Measurements from ENCODE around the gene DUSP22.

Gene DUSP22

GRCh38 chr6:306641-307061 is 14.4 kb downstream of the DUSP22 start:
- Histone ChIP-seq H3K4me3 (ENCODE audit: low read length) (no peak overlapping the region), H4K20me1 (ENCODE audit: insufficient read depth, low read length) (peaks cover 90% of the 10 kb centered on the region), H3K9ac (ENCODE audit: low read length) (no peak overlapping the region), H3K79me2 (ENCODE audit: low read length) (peaks cover 84% of the 10 kb centered on the region), H3K9me3 (ENCODE audit: insufficient read depth, low read length) (no peaks in the 10 kb centered on the region), H3K36me3 (replicated peaks; ENCODE audit: low read depth, low read length) (peaks cover 68% of the 10 kb centered on the region), H3K4me1 (ENCODE audit: low read length) (peaks cover 43% of the 10 kb centered on the region), H3K4me2 (ENCODE audit: low read length) (peak overlapping the region; percentile 69), H2AFZ (ENCODE audit: low read depth, low read length) (no peak overlapping the region), H3K27me3 (ENCODE audit: low read depth, low read length) (no peaks in the 10 kb centered on the region), H3K27ac (ENCODE audit: low read length) (no peak overlapping the region)
- no peak for TF ChIP-seq EZH2phosphoT487 (IDR thresholded peaks at IDR 0.05; ENCODE audit: low read depth)
- TF ChIP-seq, protein P1, sequence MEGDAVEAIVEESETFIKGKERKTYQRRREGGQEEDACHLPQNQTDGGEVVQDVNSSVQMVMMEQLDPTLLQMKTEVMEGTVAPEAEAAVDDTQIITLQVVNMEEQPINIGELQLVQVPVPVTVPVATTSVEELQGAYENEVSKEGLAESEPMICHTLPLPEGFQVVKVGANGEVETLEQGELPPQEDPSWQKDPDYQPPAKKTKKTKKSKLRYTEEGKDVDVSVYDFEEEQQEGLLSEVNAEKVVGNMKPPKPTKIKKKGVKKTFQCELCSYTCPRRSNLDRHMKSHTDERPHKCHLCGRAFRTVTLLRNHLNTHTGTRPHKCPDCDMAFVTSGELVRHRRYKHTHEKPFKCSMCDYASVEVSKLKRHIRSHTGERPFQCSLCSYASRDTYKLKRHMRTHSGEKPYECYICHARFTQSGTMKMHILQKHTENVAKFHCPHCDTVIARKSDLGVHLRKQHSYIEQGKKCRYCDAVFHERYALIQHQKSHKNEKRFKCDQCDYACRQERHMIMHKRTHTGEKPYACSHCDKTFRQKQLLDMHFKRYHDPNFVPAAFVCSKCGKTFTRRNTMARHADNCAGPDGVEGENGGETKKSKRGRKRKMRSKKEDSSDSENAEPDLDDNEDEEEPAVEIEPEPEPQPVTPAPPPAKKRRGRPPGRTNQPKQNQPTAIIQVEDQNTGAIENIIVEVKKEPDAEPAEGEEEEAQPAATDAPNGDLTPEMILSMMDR (IDR thresholded peaks at IDR 0.05; ENCODE audit: low read depth, low read length): no peak

- Histone ChIP-seq H3K27ac (ENCODE audit: low read length) (no peak overlapping the region), H3K4me2 (ENCODE audit: low read length) (no peak overlapping the region)
Measured at GRCh38 chr6:307065-307814, 15.0 kb downstream of the DUSP22 start.

DNA sequence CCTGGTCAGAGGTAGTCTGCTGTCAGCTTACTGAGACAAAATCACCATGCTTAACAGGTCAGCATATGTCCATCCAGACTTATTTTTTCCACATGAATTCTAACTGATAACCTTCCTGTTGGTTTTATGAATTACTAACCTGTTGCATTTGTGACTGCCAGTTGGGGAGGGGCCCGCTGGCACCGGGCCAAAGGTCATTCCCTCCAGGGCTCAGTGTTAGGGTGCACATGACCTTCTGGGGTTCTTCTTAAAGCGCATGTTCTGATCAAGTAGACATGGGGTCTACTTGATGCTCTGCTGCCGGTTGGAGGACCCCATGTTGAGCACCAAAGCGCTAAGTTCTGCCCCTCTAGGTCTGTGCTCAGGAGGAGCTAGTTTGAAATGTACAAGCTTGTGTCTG is 15.6 kb downstream of the DUSP22 start:
- peaks cover 83% of the 10 kb centered on the region for H3K79me2 ChIP-seq (ENCODE audit: low read length)
- TF ChIP-seq, protein P1 (IDR thresholded peaks at IDR 0.05; ENCODE audit: low read depth, low read length): no peak
- TF ChIP-seq EZH2phosphoT487 (IDR thresholded peaks at IDR 0.05; ENCODE audit: low read depth): no peak
- H4K20me1 ChIP-seq (ENCODE audit: insufficient read depth, low read length): peaks cover 89% of the 10 kb centered on the region
- H3K27ac ChIP-seq (ENCODE audit: low read length): no peak overlapping the region
- H3K27me3 ChIP-seq (ENCODE audit: low read depth, low read length): no peaks in the 10 kb centered on the region
- H3K9ac ChIP-seq (ENCODE audit: low read length): no peak overlapping the region
- H3K9me3 ChIP-seq (ENCODE audit: insufficient read depth, low read length): no peaks in the 10 kb centered on the region
- peaks cover 55% of the 10 kb centered on the region for H3K4me1 ChIP-seq (ENCODE audit: low read length)
- H3K4me3 ChIP-seq (ENCODE audit: low read length): no peak overlapping the region
- peaks cover 73% of the 10 kb centered on the region for H3K36me3 ChIP-seq (replicated peaks; ENCODE audit: low read depth, low read length)
- H3K4me2 ChIP-seq (ENCODE audit: low read length): no peak overlapping the region
- no peak overlapping the region for H2AFZ ChIP-seq (ENCODE audit: low read depth, low read length)

More at GRCh38 chr6:307065-307814, 15.0 kb downstream of the DUSP22 start:
- Histone ChIP-seq H3K4me3 (ENCODE audit: low read length) (no peak overlapping the region), H3K4me1 (ENCODE audit: low read length) (peaks cover 49% of the 10 kb centered on the region), H3K36me3 (replicated peaks; ENCODE audit: low read depth, low read length) (peaks cover 74% of the 10 kb centered on the region), H2AFZ (ENCODE audit: low read depth, low read length) (no peak overlapping the region), H3K9me3 (ENCODE audit: insufficient read depth, low read length) (no peaks in the 10 kb centered on the region), H4K20me1 (ENCODE audit: insufficient read depth, low read length) (peaks cover 91% of the 10 kb centered on the region), H3K27me3 (ENCODE audit: low read depth, low read length) (no peaks in the 10 kb centered on the region), H3K9ac (ENCODE audit: low read length) (no peak overlapping the region), H3K79me2 (ENCODE audit: low read length) (peaks cover 86% of the 10 kb centered on the region)
- TF ChIP-seq EZH2phosphoT487 (IDR thresholded peaks at IDR 0.05; ENCODE audit: low read depth): no peak
- TF ChIP-seq, protein P1 (IDR thresholded peaks at IDR 0.05; ENCODE audit: low read depth, low read length): no peak

GRCh38 chr6:308307-308706 is 16.0 kb downstream of the DUSP22 start:
- no peak for TF ChIP-seq EZH2phosphoT487 (IDR thresholded peaks at IDR 0.05; ENCODE audit: low read depth)
- TF ChIP-seq, protein P1 (IDR thresholded peaks at IDR 0.05; ENCODE audit: low read depth, low read length): no peak
- H3K79me2 ChIP-seq (ENCODE audit: low read length): peaks cover 82% of the 10 kb centered on the region
- no peak overlapping the region for H2AFZ ChIP-seq (ENCODE audit: low read depth, low read length)
- no peak overlapping the region for H3K4me2 ChIP-seq (ENCODE audit: low read length)
- no peak overlapping the region for H3K27ac ChIP-seq (ENCODE audit: low read length)
- peaks cover 60% of the 10 kb centered on the region for H3K4me1 ChIP-seq (ENCODE audit: low read length)
- no peak overlapping the region for H3K9ac ChIP-seq (ENCODE audit: low read length)
- H3K36me3 ChIP-seq (replicated peaks; ENCODE audit: low read depth, low read length): peaks cover 71% of the 10 kb centered on the region
- peaks cover 89% of the 10 kb centered on the region for H4K20me1 ChIP-seq (ENCODE audit: insufficient read depth, low read length)
- H3K4me3 ChIP-seq (ENCODE audit: low read length): no peak overlapping the region
- H3K9me3 ChIP-seq (ENCODE audit: insufficient read depth, low read length): no peaks in the 10 kb centered on the region
- no peaks in the 10 kb centered on the region; the same call in 1 of the 2 replicates for H3K27me3 ChIP-seq (ENCODE audit: low read depth, low read length)
